Fibroblast of lung (primary cell): Measurements from ENCODE around the gene SOX2. TPM values are rescaled to one million over a fixed set of nuclear protein-coding genes. Genes with fewer than 3 reads are reported as not detected.

ENCODE experiments used
- DNase-seq, 2 donors: peaks; one replicate each; pipeline versions ENCODE4 v3.0.0 to v3.0.0-alpha.2; 2010; ENCODE audit warnings: low read depth in 2 of 2
- H2AFZ ChIP-seq: 2 replicates; pipeline ENCODE4 v1.5.1; 2012; ENCODE audit warnings: low read length, control low read depth, inconsistent platforms
- H3K27ac ChIP-seq: 2 replicates; pipeline ENCODE4 v1.5.1; 2011; ENCODE audit warnings: low read length, control low read depth; ENCODE audit not compliant: insufficient read depth
- H3K27me3 ChIP-seq: 2 replicates; pipeline ENCODE4 v1.5.1; 2011; ENCODE audit warnings: mild to moderate bottlenecking, low read length; ENCODE audit not compliant: control insufficient read depth, insufficient read depth
- H3K36me3 ChIP-seq: 2 replicates; pipeline ENCODE4 v1.5.1; 2011; ENCODE audit warnings: low read length; ENCODE audit not compliant: control insufficient read depth, insufficient read depth
- H3K4me1 ChIP-seq: 2 replicates; pipeline ENCODE4 v1.5.1; 2011; ENCODE audit warnings: low read length; ENCODE audit not compliant: control insufficient read depth, insufficient read depth; ENCODE audit errors: extremely low read depth
- H3K4me2 ChIP-seq: 2 replicates; pipeline ENCODE4 v1.5.1; 2011; ENCODE audit warnings: low read length, control low read depth; ENCODE audit not compliant: insufficient read depth; ENCODE audit errors: extremely low read depth
- H3K4me3 ChIP-seq, 4 experiments: fragments of 200-600 bp in 1 of 4; sonication (generic) in 1 of 4; replicated peaks in 1 of 4; 2 replicates each; pipeline ENCODE4 v1.5.1; 2011 to 2016; ENCODE audit warnings: low read length in 4 of 4, low read depth in 3 of 4, mild to moderate bottlenecking in 3 of 4, control low read depth in 2 of 4, inconsistent platforms in 1 of 4, mixed read lengths in 1 of 4; ENCODE audit not compliant: insufficient read depth in 1 of 4; ENCODE audit errors: control extremely low read depth in 1 of 4
- H3K79me2 ChIP-seq: 2 replicates; pipeline ENCODE4 v1.5.1; 2012; ENCODE audit warnings: mild to moderate bottlenecking, low read length, inconsistent platforms; ENCODE audit not compliant: control insufficient read depth, insufficient read depth
- H3K9ac ChIP-seq: 2 replicates; pipeline ENCODE4 v1.5.1; 2011; ENCODE audit warnings: mild to moderate bottlenecking, low read length, control low read depth; ENCODE audit not compliant: insufficient read depth
- H3K9me3 ChIP-seq: 2 replicates; pipeline ENCODE4 v1.5.1; 2012; ENCODE audit warnings: low read depth, low read length; ENCODE audit not compliant: control insufficient read depth, insufficient read depth
- H4K20me1 ChIP-seq: 2 replicates; pipeline ENCODE4 v1.5.1; 2011; ENCODE audit warnings: low read length; ENCODE audit not compliant: control insufficient read depth, insufficient read depth; ENCODE audit errors: extremely low read depth
- EZH2 ChIP-seq: IDR thresholded peaks from 2 replicates; pipeline ENCODE4 v1.5.1; 2012; ENCODE audit warnings: low read length, control low read depth, mild to moderate bottlenecking; ENCODE audit errors: missing control alignments
- polyA plus RNA-seq, 2 donors: library from polyadenylated mRNA; depleted of rRNA in 1 of 2; stranded (reverse) in 1 of 2; unstranded in 1 of 2; fragments of >200 nt; gene quantifications; 2 replicates each; pipeline ENCODE4 v1.2.1, GENCODE V29; 2011 to 2012; ENCODE audit warnings: missing spikeins in 1 of 2
- total RNA-seq: library from RNA; depleted of rRNA; stranded (reverse); fragments of >200 nt; gene quantifications from 2 replicates; pipeline ENCODE4 v1.2.1, GENCODE V29; 2014
- TF ChIP-seq, protein P1 (sequence below), 2 donors: IDR thresholded peaks in 1 of 2; conservative IDR thresholded peaks in 1 of 2; 1 replicate in 1 of 2; 2 replicates in 1 of 2; pipeline ENCODE4 v1.5.1; 2011 to 2012; ENCODE audit warnings: low read length in 2 of 2, control low read depth in 1 of 2, inconsistent platforms in 1 of 2, low read depth in 1 of 2, mild to moderate bottlenecking in 1 of 2

SOX2 gene
- total and polyA plus RNA-seq, 2 donors (not counting 1 experiment from before 2014, with no cell fraction given) = not detected

DNA sequence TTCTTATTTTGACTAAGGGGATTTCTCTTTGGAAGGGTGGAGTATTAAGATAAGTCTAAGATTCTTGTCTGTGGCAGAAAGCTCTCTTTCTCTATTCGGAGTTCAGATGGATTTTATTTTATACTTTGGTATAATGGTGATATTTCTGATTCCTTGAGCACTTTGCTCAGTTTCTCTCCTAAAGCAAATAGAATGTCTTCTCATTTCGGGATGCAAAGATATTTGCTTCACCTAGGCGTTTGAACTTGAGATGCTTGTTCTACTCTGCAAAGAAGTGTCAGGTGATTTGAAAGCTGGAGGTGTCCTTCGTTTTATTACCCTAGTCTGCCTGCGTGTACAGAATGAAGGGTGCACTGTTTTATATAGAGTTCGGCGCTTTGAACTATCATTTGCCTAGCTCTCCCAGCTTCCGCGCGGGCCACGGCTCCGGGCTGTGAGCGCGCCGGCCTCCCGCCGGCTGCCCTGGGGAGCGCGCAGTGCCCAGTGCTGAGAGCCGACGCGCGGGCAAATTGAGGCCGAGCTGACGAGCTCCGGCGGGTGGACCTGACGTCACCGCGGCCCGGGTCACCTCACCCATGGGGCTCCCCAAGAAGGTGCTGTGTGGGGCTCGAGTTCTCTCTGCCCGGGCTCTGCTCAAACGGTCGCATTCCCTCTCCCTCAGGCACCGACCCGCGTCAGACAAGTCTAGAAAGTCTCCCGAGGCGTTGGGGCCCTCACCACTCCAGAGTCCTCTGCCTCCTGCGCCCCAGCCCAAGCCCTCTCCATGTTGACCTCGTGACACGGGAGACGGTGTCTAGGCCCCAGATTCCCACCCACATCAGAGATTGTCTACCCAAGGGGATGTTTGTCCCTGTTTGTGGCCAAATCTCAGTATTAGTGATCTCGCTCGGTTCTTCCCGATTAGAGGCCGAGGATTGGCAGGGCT, 7.5 kb downstream of the SOX2 start:
- peak in 1 of 2 donors; percentile 58 for DNase-seq
- Histone ChIP-seq H3K4me1 (no peaks in the 10 kb centered on the region), H3K27me3 (peaks cover 32% of the 10 kb centered on the region), H2AFZ (no peak overlapping the region), H3K4me3 (no peak overlapping the region), H3K9me3 (no peaks in the 10 kb centered on the region), H3K9ac (no peak overlapping the region), H3K27ac (no peak overlapping the region), H3K4me2 (no peak overlapping the region), H4K20me1 (peaks cover 2% of the 10 kb centered on the region), H3K36me3 (no peaks in the 10 kb centered on the region), H3K79me2 (no peaks in the 10 kb centered on the region)
- peak; percentile 50 for TF ChIP-seq EZH2
- TF ChIP-seq, protein P1, sequence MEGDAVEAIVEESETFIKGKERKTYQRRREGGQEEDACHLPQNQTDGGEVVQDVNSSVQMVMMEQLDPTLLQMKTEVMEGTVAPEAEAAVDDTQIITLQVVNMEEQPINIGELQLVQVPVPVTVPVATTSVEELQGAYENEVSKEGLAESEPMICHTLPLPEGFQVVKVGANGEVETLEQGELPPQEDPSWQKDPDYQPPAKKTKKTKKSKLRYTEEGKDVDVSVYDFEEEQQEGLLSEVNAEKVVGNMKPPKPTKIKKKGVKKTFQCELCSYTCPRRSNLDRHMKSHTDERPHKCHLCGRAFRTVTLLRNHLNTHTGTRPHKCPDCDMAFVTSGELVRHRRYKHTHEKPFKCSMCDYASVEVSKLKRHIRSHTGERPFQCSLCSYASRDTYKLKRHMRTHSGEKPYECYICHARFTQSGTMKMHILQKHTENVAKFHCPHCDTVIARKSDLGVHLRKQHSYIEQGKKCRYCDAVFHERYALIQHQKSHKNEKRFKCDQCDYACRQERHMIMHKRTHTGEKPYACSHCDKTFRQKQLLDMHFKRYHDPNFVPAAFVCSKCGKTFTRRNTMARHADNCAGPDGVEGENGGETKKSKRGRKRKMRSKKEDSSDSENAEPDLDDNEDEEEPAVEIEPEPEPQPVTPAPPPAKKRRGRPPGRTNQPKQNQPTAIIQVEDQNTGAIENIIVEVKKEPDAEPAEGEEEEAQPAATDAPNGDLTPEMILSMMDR (conservative IDR thresholded peaks at IDR 0.05 in 1 of 2, IDR thresholded peaks at IDR 0.05 in 1 of 2; ENCODE audit: low read depth in 1 of 2, low read length in 2 of 2) = no peak

DNA sequence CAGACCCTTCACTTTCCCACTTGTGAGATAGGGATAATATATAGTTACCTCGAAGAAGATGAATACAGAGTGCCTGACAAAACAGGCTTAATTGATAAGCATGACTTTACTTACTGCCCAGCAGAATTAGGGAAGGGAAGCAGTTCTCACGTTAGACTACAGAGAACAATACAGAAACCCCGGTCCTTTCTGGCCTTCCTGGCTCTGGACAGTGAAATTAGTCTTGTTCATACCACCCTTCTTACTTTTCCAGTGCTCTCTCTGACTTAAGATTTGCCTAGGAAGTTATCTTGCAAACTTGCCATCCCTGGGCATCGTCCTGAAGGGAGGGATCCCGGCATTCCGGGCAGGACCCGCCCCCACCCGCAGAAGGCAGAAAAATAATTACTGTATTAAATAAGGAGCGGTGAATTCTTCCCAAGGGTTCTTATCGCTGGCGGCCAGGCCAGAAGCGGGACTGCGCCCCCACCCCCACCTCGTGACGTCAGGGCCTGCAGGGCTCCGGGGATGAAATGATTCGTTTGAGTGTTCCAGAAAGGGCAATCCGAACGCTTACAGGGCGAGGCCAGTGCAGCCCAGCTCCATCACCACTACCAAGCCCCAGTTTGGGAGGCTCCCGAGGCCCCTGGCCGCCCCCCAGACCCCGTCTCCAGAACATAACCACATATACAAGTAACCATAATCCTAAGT, 8.4 kb downstream of the SOX2 start:
- peak; percentile 34 for TF ChIP-seq EZH2
- TF ChIP-seq, protein P1 (conservative IDR thresholded peaks at IDR 0.05 in 1 of 2, IDR thresholded peaks at IDR 0.05 in 1 of 2; ENCODE audit: low read depth in 1 of 2, low read length in 2 of 2) = no peak
- Histone ChIP-seq H3K79me2 (no peaks in the 10 kb centered on the region), H2AFZ (no peak overlapping the region), H3K27ac (no peak overlapping the region), H4K20me1 (peaks cover 2% of the 10 kb centered on the region), H3K27me3 (peaks cover 30% of the 10 kb centered on the region), H3K9ac (no peak overlapping the region), H3K9me3 (no peaks in the 10 kb centered on the region), H3K4me3 (no peak overlapping the region), H3K36me3 (no peaks in the 10 kb centered on the region), H3K4me2 (no peak overlapping the region), H3K4me1 (no peaks in the 10 kb centered on the region)
- peak in 1 of 2 donors; percentile 80 for DNase-seq
